Activated CD8-positive, alpha-beta memory T cell treated with anti-CD3 and anti-CD28 coated beads, Interleukin-2, amount 50 U/mL, for 1 hour (primary cell): ENCODE measurements around the gene BCL10.

Experiments
- DNase-seq: peaks from one replicate; pipeline ENCODE4 v3.0.0-alpha.2; 2020; ENCODE audit errors: extremely low read depth

Gene BCL10

DNA sequence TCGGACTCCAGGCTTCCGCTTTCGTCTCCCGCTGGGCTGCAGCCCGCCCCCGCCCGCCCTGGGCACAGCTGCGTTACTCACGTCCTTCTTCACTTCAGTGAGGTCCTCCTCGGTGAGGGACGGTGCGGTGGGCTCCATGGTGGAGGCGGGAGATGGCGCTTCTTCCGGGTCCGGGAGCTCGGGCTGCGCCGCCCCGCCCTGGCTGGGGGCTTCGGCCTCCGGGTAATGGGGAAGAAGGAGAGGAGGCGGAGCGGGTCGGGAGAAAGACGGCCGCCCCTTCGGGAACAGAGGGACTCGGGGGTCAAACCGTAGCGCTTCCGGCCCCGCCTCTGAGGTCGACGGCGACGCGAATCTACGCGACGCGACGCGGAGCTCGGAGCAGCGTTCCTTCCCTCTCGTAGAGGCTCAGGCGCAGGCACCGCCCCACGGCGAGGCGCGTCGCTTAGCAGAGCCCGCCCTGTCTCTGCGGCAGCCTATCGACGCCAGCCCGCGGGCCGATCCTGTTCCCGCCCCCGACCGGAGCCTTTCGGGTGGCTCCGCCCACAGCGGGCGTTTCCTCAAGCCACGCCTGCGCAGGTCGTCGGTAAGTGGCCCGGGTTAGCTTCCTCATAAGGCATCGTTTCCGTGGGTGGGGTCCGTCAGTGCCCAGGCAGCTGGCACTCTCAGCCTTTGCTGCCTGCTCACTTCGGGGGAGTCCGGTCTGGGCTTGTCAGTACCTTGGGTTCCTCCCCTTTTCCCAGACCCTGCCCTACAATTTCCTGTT lies at the start of gene BCL10:
TSS of gene BCL10 (minus strand) at position 418 of the 763 bp plus-strand sequence. CDS start at position 138, 280 bp downstream.
- DNase-seq: peak; percentile 88

GRCh38 chr1:85325920-85326319 lies 49.5 kb upstream of the BCL10 start:
- no peak for DNase-seq

GRCh38 chr1:85323770-85324169 lies 47.3 kb upstream of the BCL10 start:
- no peak for DNase-seq

DNA sequence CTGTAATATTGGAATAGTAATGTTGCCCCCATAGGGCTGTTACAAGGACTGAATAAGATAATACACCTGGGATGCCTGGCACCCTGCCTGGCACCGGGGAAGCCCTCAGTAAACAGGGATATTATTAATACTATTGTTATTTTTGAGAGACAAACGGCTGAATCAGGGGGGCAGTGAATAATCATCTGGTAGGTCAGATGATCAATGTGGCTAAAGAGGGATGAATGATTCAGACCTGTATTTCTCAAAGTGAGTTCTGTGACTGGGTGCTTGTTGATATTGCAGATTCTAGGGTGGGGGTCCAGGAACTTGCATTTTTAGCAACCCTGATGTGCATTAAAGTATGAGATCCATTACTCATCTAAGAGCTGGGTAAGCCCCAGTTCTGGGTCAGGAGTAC lies 46.2 kb upstream of the BCL10 start:
- no peak for DNase-seq

DNA sequence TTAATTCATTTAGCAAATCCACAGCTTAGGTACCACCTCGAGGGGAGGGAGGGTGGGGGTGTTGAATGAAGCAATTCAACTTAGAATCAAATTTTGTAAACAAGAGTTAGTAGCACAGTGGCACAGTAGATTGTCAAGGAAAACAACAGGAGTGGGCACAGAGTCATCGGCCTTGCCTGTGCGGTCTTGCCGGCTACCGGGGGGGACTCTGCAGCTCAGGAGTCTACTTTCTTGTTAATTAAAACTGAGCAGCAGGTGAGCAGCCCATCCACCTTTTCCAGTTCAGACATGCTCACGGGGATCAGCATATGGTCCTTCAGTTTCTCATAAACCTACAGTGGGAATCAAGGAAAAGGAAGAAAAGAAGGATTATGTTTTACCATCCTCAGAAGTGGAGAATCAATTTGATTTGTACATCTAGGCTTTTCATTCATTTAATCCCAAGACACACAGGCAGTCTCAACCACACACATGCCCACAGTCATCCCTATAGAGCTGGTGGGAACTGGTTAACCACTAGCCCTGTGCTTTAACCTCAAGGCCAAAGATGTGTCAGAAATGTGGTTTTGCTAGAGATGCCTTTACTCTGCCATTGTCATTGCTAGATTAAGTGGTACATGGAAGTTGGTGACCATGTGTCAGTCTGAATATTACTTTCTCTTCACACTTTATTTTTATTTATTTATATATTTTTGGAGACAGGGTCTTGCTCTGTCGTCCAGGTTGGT lies 45.0 kb upstream of the BCL10 start:
- no peak for DNase-seq

DNA sequence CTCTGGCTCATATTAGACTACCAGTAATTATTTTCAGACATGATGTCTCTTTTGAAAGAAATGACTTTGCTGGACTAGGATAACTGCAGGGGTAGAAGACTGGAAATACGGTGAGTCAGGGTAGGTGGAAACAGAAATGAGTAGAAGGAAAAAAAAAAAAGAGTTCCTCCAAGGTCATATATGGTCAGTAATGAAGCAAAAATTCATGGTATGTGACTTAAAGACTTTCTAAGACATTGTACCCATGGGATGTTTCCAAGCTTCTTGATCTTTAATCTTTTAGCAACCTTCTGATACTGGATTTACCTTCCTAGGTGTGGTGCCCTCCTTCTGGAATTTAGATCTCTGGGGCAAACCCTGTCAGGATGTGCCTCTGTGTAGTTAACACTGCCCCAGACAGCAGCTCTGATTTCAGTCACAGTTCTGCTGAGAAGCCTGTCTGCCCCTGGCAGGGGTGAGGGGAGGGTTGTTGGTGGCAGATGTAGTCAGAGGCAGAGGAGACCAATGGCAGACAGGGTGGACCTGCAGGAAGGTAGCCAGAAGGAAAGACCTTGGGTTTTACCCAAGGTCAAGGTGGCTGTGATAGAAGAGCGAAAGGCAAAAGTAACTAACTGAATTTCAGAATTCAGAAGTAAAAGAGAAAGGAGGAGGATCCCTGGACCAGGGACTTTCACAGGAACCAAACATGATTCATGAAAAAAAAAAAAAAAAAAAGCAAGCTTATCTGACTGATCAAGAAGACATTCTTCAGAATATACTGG lies 44.1 kb upstream of the BCL10 start:
- no peak for DNase-seq

GRCh38 chr1:85319931-85320330 lies 43.5 kb upstream of the BCL10 start:
- DNase-seq: no peak

DNA sequence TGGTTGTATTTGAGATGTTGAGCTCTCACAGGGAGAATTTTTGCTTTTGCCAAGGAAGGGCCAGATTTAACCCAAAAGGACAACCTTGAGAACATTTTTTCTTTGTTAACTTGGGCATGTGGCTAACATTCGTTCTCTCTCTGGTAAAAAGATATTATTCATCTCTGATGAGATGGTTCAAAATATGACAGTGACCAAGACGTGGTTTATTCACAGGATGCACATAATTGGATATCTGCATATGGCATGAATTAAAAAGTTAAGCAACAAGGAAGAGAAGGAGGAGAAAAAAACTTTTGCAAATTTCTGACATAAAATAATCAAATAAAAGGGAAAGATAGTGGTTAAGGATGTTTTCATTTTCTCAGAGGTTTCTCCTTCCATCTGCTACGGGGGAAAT lies 43.1 kb upstream of the BCL10 start:
- no peak for DNase-seq

GRCh38 chr1:85318217-85318616 lies 41.8 kb upstream of the BCL10 start:
- no peak for DNase-seq

GRCh38 chr1:85317560-85317959 lies 41.1 kb upstream of the BCL10 start:
- DNase-seq: no peak

DNA sequence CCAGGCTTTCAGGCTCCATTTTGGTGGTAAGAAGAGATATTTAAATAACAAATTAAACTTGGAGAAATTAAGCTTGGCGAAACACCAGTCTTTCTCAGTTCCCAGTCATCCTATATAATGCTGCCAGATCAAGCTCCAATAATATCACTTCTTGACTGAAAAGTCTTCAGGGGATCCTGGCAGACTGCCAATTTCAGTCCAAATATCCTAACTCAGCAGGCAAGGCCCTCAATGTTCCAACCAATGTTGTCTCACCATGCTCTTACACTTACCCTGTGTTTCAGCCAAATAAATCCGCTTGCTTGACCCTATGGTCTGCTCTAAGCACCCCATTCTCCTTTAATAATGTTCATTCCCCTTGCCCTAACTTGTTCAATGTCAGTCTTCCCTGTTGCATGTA lies 39.9 kb upstream of the BCL10 start:
- no peak for DNase-seq

DNA sequence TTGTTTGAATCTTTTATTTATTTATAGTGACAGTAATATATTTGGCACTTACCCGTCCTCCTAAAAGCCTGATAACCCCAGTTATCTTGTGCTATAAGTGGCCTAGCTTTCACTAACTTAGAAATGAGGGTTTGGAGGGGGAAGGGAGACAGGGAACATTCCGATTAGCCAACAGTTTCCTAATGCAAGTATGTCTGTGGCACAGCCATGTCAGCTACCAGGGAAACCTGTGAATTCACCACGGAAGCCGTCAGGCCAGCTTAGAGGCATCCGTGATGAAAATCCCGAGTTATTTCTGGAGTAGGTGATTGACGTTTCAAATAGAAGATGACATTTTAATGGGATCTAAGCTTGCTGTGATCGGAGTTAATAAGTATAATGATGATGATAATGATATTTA lies 39.4 kb upstream of the BCL10 start:
- no peak for DNase-seq

GRCh38 chr1:85314726-85315125 lies 38.3 kb upstream of the BCL10 start:
- DNase-seq: no peak

- no peak for DNase-seq
These were observed 37.7 kb upstream of the BCL10 start for GRCh38 chr1:85313888-85314696.

GRCh38 chr1:85311818-85312217 lies 35.4 kb upstream of the BCL10 start:
- DNase-seq: no peak

GRCh38 chr1:85308833-85309350 lies 32.5 kb upstream of the BCL10 start:
- no peak for DNase-seq

GRCh38 chr1:85307987-85308832 lies 31.8 kb upstream of the BCL10 start:
- peak; percentile 16 for DNase-seq

DNA sequence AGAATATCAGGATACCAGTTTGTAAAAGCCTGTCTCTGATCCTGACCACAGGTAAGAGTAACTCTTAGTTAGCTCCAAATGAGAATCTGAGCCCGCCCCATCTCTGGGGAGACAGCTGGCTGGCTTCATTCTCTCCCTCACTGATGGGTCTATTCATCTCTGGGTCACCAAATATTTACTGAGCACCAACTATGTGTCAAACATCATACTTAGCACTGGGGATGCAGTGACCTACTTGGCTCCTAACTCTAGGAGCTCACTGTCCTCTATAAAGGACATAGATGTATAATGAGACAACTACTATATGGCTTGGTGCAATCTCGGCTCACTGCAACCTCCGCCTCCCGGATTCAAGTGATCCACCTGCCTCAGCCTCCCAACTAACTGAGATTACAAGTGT lies 29.8 kb upstream of the BCL10 start:
- DNase-seq: no peak

DNA sequence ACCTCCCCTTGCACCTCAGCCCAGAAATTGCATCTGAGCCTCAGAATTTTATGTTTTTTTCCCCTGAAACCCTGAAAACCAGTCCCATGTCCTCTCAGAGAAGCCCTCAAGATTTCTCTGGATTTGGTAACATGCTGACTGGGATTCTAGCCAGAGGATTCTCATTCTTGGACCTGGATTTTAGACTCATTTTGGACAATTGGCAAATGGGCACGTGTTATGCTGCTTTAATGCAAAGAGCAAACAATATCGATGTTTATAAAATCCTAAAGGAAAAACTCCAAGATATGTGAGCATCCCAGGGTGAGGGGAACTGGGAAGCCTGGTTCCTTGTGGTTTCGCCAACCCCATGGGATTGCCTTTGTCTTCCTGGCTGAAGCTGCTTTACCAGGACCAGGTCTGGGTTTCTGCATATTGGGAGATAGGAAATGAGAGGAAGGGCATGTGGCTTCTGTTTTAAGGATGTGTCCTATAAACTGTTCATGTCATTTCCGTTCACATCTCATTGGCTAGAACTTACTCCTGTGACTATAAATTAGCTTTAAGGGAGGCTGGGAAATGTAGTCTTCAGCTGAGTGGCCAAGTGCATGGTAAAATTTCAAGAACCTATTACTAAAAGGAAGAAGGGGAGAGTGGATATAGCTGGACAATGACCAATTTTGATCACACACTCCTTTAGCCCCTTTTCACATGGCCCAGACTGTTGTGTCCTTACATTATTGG lies 27.2 kb upstream of the BCL10 start:
- no peak for DNase-seq

DNA sequence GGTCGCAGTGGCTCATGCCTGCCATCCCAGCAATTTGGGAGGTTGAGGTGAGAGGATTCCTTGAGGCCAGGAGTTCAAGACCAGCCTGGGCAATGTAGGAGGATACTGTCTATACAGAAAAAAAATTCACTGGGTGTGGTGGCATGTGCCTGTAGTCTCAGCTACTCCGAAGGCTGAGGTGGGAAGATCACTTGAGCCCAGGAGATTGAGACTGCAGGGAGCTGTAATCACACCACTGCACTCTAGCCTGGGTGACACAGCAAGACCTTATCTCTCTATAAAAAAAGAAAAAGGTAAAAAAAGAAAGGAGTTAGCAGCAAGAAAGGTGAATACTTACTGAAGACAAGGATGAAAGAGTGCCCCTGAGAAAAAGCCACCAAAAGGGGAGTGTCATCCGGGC lies 23.7 kb upstream of the BCL10 start:
- DNase-seq: no peak
